Neural cell (in vitro differentiated cells): ENCODE measurements around the gene PRELID1.

ENCODE experiments used
- EP300 ChIP-seq: fragments of 450-650 bp; conservative IDR thresholded peaks from 2 replicates; pipeline ENCODE4 v1.6.1; 2014; ENCODE audit warnings: antibody characterized with exemption, mild to moderate bottlenecking, moderate library complexity; ENCODE audit not compliant: poor library complexity, severe bottlenecking
- EZH2 ChIP-seq: fragments of 200-600, 300-800 bp; shearing (Covaris generic), sonication (generic); IDR thresholded peaks from 2 replicates; pipeline ENCODE4 v1.6.1; 2014; ENCODE audit warnings: antibody characterized with exemption, low read length, borderline replicate concordance, mild to moderate bottlenecking; ENCODE audit not compliant: insufficient read depth, poor library complexity, severe bottlenecking
- POLR2AphosphoS5 ChIP-seq: IDR thresholded peaks from 2 replicates; pipeline ENCODE4 v1.6.1; 2012
- SMC3 ChIP-seq: fragments of 450-650 bp; conservative IDR thresholded peaks from 2 replicates; pipeline ENCODE4 v1.6.1; 2014; ENCODE audit warnings: antibody characterized with exemption, mild to moderate bottlenecking, moderate library complexity; ENCODE audit not compliant: poor library complexity
- TAF1 ChIP-seq: IDR thresholded peaks from 2 replicates; pipeline ENCODE4 v1.6.1; 2012; ENCODE audit warnings: low read depth
- TF ChIP-seq, protein P1 (sequence below): fragments of 450-650 bp; IDR thresholded peaks from 2 replicates; pipeline ENCODE4 v1.5.1; 2014; ENCODE audit warnings: antibody characterized with exemption, mild to moderate bottlenecking, moderate library complexity; ENCODE audit not compliant: poor library complexity, severe bottlenecking
- TF ChIP-seq, protein P2 (sequence below): IDR thresholded peaks from 2 replicates; pipeline ENCODE4 v1.6.1; 2012; ENCODE audit warnings: borderline replicate concordance

GRCh38 chr5:177333420-177334154, 30.0 kb downstream of the PRELID1 start:
- TF ChIP-seq POLR2AphosphoS5 (no peak), TAF1 (no peak), SMC3 (no peak), EZH2 (no peak), EP300 (no peak)
- TF ChIP-seq, protein P1, sequence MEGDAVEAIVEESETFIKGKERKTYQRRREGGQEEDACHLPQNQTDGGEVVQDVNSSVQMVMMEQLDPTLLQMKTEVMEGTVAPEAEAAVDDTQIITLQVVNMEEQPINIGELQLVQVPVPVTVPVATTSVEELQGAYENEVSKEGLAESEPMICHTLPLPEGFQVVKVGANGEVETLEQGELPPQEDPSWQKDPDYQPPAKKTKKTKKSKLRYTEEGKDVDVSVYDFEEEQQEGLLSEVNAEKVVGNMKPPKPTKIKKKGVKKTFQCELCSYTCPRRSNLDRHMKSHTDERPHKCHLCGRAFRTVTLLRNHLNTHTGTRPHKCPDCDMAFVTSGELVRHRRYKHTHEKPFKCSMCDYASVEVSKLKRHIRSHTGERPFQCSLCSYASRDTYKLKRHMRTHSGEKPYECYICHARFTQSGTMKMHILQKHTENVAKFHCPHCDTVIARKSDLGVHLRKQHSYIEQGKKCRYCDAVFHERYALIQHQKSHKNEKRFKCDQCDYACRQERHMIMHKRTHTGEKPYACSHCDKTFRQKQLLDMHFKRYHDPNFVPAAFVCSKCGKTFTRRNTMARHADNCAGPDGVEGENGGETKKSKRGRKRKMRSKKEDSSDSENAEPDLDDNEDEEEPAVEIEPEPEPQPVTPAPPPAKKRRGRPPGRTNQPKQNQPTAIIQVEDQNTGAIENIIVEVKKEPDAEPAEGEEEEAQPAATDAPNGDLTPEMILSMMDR: no peak
- TF ChIP-seq, protein P2, sequence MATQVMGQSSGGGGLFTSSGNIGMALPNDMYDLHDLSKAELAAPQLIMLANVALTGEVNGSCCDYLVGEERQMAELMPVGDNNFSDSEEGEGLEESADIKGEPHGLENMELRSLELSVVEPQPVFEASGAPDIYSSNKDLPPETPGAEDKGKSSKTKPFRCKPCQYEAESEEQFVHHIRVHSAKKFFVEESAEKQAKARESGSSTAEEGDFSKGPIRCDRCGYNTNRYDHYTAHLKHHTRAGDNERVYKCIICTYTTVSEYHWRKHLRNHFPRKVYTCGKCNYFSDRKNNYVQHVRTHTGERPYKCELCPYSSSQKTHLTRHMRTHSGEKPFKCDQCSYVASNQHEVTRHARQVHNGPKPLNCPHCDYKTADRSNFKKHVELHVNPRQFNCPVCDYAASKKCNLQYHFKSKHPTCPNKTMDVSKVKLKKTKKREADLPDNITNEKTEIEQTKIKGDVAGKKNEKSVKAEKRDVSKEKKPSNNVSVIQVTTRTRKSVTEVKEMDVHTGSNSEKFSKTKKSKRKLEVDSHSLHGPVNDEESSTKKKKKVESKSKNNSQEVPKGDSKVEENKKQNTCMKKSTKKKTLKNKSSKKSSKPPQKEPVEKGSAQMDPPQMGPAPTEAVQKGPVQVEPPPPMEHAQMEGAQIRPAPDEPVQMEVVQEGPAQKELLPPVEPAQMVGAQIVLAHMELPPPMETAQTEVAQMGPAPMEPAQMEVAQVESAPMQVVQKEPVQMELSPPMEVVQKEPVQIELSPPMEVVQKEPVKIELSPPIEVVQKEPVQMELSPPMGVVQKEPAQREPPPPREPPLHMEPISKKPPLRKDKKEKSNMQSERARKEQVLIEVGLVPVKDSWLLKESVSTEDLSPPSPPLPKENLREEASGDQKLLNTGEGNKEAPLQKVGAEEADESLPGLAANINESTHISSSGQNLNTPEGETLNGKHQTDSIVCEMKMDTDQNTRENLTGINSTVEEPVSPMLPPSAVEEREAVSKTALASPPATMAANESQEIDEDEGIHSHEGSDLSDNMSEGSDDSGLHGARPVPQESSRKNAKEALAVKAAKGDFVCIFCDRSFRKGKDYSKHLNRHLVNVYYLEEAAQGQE: no peak
